Parathyroid adenoma (tissue), 2 donors: ENCODE measurements around the gene BMPR1B.

Experiments
- H2AFZ ChIP-seq: fragments of 300-600 bp; sonication (generic); one replicate; pipeline ENCODE4 v1.7.0; 2017; ENCODE audit warnings: antibody characterized with exemption, mild to moderate bottlenecking
- H3K27ac ChIP-seq: fragments of 300-600 bp; sonication (generic); one replicate; pipeline ENCODE4 v1.7.0; 2017
- H3K27me3 ChIP-seq: fragments of 300-600 bp; sonication (generic); one replicate; pipeline ENCODE4 v1.7.0; 2017; ENCODE audit warnings: low read length; ENCODE audit not compliant: control insufficient read depth, insufficient read depth
- H3K36me3 ChIP-seq: fragments of 300-600 bp; sonication (generic); one replicate; pipeline ENCODE4 v1.7.0; 2017; ENCODE audit warnings: low read length; ENCODE audit not compliant: control insufficient read depth, insufficient read depth
- H3K4me1 ChIP-seq: fragments of 300-600 bp; sonication (generic); one replicate; pipeline ENCODE4 v1.7.0; 2017; ENCODE audit warnings: control low read depth
- H3K4me2 ChIP-seq: fragments of 300-600 bp; sonication (generic); one replicate; pipeline ENCODE4 v1.7.0; 2017; ENCODE audit warnings: low read length
- H3K4me3 ChIP-seq: fragments of 300-600 bp; sonication (generic); one replicate; pipeline ENCODE4 v1.7.0; 2017; ENCODE audit warnings: low read depth, low read length
- H3K79me2 ChIP-seq: fragments of 300-600 bp; sonication (generic); one replicate; pipeline ENCODE4 v1.7.0; 2017; ENCODE audit warnings: control low read depth
- H3K9ac ChIP-seq: fragments of 300-600 bp; sonication (generic); one replicate; pipeline ENCODE4 v1.7.0; 2017; ENCODE audit warnings: mild to moderate bottlenecking
- H3K9me3 ChIP-seq: fragments of 300-600 bp; sonication (generic); one replicate; pipeline ENCODE4 v1.7.0; 2017; ENCODE audit warnings: low read length; ENCODE audit not compliant: control insufficient read depth
- TF ChIP-seq, protein P1 (sequence below): fragments of 300-600 bp; sonication (generic); IDR thresholded peaks from one replicate; pipeline ENCODE4 v1.7.0; 2017; ENCODE audit warnings: antibody characterized with exemption, mild to moderate bottlenecking
- donor health status: primary hyperparathyroidism.

Gene BMPR1B

DNA sequence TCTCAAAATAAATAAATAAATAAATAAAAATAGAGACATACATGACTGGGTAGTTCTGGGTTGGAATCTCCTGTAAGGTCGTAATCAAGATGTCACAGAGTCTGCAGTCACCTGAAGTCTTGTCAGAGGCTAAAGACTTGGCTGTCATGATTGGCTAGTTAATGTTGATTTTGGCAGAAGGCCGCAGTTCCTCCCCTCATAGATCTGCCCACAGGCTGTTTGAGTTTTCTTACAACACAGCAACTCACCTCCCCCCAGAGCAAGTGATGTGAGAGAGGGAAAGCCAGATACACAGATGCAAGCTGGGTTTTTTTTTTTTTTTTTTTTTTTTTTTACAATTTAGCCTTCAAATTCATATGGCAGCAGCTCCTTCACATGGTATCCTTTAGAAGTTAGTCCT is 36.4 kb upstream of the BMPR1B start:
- no peak overlapping the region for H3K4me3 ChIP-seq
- H3K27ac ChIP-seq = no peak overlapping the region
- TF ChIP-seq, protein P1, sequence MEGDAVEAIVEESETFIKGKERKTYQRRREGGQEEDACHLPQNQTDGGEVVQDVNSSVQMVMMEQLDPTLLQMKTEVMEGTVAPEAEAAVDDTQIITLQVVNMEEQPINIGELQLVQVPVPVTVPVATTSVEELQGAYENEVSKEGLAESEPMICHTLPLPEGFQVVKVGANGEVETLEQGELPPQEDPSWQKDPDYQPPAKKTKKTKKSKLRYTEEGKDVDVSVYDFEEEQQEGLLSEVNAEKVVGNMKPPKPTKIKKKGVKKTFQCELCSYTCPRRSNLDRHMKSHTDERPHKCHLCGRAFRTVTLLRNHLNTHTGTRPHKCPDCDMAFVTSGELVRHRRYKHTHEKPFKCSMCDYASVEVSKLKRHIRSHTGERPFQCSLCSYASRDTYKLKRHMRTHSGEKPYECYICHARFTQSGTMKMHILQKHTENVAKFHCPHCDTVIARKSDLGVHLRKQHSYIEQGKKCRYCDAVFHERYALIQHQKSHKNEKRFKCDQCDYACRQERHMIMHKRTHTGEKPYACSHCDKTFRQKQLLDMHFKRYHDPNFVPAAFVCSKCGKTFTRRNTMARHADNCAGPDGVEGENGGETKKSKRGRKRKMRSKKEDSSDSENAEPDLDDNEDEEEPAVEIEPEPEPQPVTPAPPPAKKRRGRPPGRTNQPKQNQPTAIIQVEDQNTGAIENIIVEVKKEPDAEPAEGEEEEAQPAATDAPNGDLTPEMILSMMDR = no peak
- no peaks in the 10 kb centered on the region for H3K4me1 ChIP-seq
- H3K4me2 ChIP-seq = no peak overlapping the region
- no peaks in the 10 kb centered on the region for H3K27me3 ChIP-seq
- H3K9me3 ChIP-seq = no peaks in the 10 kb centered on the region
- no peaks in the 10 kb centered on the region for H3K79me2 ChIP-seq
- no peak overlapping the region for H3K9ac ChIP-seq
- no peak overlapping the region for H2AFZ ChIP-seq
- H3K36me3 ChIP-seq = no peaks in the 10 kb centered on the region

DNA sequence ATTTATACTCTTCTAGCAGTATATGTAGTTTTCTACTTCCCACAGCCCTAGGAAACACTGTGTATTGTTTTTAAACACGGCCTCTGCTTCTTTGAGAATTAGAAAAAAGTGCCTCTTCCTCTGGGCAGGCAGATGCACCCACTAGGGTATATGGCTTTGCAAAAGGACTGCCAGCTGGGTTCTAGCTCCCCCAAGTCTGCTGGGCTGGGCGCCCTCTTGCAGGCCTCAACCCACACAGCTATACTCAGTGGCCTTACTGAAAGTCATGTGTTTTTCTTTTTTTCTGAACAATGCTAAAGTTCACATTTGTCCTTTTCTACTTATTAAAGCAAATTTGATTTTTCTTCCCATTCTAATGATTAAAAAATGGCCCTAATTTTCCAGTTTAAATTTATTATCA is 35.5 kb upstream of the BMPR1B start:
- no peaks in the 10 kb centered on the region for H3K36me3 ChIP-seq
- no peak overlapping the region for H3K4me2 ChIP-seq
- no peaks in the 10 kb centered on the region for H3K9me3 ChIP-seq
- no peak overlapping the region for H2AFZ ChIP-seq
- no peak overlapping the region for H3K9ac ChIP-seq
- H3K27ac ChIP-seq = no peak overlapping the region
- H3K27me3 ChIP-seq = no peaks in the 10 kb centered on the region
- no peaks in the 10 kb centered on the region for H3K79me2 ChIP-seq
- H3K4me1 ChIP-seq = no peaks in the 10 kb centered on the region
- H3K4me3 ChIP-seq = no peak overlapping the region
- TF ChIP-seq, protein P1 = no peak

DNA sequence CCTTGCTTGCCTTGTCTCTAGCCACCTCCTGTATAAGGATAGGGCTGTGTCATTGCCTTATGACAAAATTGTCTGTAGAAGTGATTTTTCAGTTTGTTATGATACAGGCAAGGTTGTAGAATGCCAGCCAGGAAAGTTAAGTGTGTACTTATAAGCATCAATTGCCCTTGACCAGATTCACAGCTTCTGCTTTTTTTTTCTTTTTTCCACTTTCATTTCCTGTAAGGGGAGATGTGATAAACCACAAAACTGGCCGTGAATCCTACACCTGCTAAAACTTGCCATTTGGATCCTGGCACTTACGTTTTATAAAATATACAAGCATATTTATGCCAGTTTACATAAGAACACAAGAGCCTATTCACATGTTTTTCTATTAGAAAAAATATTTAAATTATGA is 35.0 kb upstream of the BMPR1B start:
- no peaks in the 10 kb centered on the region for H3K27me3 ChIP-seq
- no peaks in the 10 kb centered on the region for H3K9me3 ChIP-seq
- H3K9ac ChIP-seq = no peak overlapping the region
- H3K4me2 ChIP-seq = no peak overlapping the region
- no peak overlapping the region for H3K27ac ChIP-seq
- TF ChIP-seq, protein P1 = no peak
- H2AFZ ChIP-seq = no peak overlapping the region
- H3K36me3 ChIP-seq = no peaks in the 10 kb centered on the region
- no peaks in the 10 kb centered on the region for H3K79me2 ChIP-seq
- no peaks in the 10 kb centered on the region for H3K4me1 ChIP-seq
- H3K4me3 ChIP-seq = no peak overlapping the region

DNA sequence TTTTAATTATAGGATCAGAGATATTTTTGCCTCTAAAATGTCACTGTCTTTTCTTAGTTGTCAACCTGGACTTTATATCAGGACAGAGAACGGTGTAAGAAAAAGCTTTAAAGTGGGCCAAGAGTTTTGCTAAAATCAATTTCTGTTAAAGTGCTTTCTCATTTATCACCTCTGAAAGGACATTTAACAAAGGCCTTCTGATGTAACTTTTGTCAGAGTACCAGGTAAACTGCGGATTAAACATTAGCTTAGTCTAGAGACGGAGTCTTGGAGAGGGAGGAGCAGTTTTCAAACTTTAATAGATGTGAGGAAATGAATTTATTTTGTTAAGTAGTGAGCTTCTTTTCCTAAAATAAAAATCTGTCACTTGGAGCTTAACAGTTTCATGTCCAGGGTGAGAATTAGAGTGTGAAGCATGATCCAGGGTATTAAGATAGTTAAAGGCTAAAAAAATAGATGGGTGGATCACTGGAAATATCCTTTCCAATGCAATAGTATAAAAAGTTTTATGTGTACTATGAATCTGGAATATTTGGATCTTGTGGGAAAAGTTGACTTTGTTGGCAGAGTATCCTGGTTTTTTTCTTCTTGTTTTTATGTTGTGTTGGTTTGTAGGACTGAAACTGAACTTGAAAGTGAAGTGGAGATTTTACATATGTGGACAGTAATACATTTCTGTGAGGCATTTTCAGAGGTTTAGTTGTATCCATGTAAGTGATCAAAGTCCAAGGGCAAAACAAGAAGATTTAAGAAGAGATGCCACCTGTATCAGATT is 33.6 kb upstream of the BMPR1B start:
- no peaks in the 10 kb centered on the region for H3K9me3 ChIP-seq
- no peaks in the 10 kb centered on the region for H3K79me2 ChIP-seq
- no peak overlapping the region for H3K9ac ChIP-seq

More for the DNA sequence above, 33.6 kb upstream of the BMPR1B start:
- H3K36me3 ChIP-seq = no peaks in the 10 kb centered on the region
- no peak overlapping the region for H3K4me2 ChIP-seq
- H3K4me3 ChIP-seq = no peak overlapping the region
- no peak overlapping the region for H2AFZ ChIP-seq
- TF ChIP-seq, protein P1 = no peak
- no peaks in the 10 kb centered on the region for H3K27me3 ChIP-seq
- H3K4me1 ChIP-seq = no peaks in the 10 kb centered on the region
- H3K27ac ChIP-seq = no peak overlapping the region
